22Rv1 (cell line): ENCODE results near the gene PLSCR4.

Experiments
- ZFX ChIP-seq: fragments of 450-650 bp; IDR thresholded peaks from 2 replicates; pipeline ENCODE4 v1.6.1; 2017; ENCODE audit warnings: antibody characterized with exemption, borderline replicate concordance
- TF ChIP-seq, protein P1 (sequence below): fragments of 450-650 bp; IDR thresholded peaks from 2 replicates; pipeline ENCODE4 v1.5.1; 2017; ENCODE audit warnings: mild to moderate bottlenecking

DNA sequence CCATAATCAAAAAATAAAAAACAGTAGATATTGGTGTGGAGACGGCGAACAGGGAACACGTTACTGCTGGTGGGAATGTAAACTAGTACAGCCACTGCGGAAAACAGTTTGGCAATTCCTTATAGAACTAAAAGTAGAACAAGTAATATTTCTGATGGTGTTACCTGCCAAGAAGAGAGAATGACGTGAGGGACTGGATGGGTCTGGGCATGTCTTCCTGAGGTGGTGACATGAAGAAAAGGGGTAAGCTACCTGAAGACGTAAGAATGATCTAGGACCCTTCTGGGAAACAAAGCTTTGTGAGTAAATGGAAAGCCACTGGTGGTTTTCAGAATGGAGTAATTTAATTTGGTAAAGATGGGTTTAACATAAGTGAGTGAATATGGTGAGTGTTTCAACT is 70.5 kb downstream of the PLSCR4 start:
- TF ChIP-seq, protein P1, sequence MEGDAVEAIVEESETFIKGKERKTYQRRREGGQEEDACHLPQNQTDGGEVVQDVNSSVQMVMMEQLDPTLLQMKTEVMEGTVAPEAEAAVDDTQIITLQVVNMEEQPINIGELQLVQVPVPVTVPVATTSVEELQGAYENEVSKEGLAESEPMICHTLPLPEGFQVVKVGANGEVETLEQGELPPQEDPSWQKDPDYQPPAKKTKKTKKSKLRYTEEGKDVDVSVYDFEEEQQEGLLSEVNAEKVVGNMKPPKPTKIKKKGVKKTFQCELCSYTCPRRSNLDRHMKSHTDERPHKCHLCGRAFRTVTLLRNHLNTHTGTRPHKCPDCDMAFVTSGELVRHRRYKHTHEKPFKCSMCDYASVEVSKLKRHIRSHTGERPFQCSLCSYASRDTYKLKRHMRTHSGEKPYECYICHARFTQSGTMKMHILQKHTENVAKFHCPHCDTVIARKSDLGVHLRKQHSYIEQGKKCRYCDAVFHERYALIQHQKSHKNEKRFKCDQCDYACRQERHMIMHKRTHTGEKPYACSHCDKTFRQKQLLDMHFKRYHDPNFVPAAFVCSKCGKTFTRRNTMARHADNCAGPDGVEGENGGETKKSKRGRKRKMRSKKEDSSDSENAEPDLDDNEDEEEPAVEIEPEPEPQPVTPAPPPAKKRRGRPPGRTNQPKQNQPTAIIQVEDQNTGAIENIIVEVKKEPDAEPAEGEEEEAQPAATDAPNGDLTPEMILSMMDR: no peak
- TF ChIP-seq ZFX: no peak
